GM19372 (cell line): ENCODE data around the gene ARHGAP10.

Experiments
- ATAC-seq: cut with Tn5 transposase; IDR thresholded peaks from one replicate; pipeline ENCODE4 v1.9.1; 2021; ENCODE audit warnings: mild to moderate bottlenecking, low read depth, moderate library complexity; ENCODE audit not compliant: unreplicated experiment

ARHGAP10 gene

GRCh38 chr4:147823130-147823529 lies 91.2 kb downstream of the ARHGAP10 start:
- no peak for ATAC-seq

GRCh38 chr4:147824316-147824715 lies 92.4 kb downstream of the ARHGAP10 start:
- ATAC-seq = no peak

DNA sequence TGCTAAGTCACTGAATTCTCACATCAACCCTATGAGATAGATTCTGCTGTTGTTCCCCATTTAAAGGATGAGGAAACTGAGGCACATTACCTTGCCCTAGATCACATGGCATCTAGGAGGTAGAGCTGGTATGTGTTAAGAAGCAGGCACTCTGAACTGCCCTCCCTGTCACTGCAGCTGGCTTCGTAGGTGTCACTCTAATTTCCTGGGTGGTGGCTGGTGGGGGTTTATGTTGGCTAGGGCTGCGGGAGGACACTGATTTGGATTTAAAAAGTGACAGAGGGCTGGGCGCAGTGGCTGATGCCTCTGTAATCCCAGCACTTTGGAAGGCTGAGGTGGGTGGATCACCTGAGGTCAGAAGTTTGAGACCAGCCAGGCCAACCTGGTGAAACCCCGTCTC lies 93.0 kb downstream of the ARHGAP10 start:
- no peak for ATAC-seq

GRCh38 chr4:147825451-147826287 lies 93.8 kb downstream of the ARHGAP10 start:
- no peak for ATAC-seq

DNA sequence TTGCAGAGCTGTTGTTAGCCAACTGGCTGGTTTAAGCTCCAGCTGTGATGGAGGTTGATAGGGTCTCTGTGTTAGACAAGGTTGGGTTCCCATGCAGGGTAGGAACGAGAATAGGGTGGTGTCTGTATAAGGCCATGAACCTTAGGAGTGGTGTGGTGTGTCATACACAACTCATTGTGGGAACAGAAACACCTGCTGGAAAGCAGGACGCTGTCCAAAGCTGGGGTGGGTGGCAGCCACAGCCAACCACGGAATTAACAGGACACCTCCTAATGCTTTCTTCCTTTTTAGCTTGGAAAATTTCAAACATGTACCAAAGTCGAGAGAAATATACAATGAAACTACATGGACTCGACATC lies 94.4 kb downstream of the ARHGAP10 start:
- ATAC-seq = no peak

DNA sequence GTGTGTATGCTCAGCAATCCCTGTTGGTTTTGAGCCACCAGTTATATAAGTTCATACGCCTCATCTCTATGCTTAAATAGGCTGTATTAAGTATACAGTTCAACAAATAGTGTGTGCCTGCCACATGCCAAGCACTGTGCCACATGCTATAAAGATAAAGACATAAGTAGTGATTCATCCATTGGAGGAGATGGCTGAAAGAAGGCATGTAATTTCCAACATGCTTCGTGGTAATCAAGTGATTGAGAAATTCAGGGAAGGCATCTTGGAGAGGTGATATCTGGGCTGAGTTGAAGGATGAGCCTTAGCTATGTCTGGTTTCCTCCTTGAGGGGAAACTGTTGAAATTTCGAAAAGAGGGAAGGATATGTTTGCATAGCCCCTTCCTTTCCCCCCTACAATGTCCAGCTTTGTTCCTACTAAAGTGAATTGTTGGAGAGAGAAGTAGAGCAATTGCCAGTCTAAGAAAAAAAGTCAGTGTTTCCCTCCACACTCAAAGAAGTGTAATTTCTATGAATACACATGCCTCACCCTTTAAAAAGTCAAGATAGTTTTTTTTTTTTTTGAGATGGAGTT lies 96.5 kb downstream of the ARHGAP10 start:
- no peak for ATAC-seq

DNA sequence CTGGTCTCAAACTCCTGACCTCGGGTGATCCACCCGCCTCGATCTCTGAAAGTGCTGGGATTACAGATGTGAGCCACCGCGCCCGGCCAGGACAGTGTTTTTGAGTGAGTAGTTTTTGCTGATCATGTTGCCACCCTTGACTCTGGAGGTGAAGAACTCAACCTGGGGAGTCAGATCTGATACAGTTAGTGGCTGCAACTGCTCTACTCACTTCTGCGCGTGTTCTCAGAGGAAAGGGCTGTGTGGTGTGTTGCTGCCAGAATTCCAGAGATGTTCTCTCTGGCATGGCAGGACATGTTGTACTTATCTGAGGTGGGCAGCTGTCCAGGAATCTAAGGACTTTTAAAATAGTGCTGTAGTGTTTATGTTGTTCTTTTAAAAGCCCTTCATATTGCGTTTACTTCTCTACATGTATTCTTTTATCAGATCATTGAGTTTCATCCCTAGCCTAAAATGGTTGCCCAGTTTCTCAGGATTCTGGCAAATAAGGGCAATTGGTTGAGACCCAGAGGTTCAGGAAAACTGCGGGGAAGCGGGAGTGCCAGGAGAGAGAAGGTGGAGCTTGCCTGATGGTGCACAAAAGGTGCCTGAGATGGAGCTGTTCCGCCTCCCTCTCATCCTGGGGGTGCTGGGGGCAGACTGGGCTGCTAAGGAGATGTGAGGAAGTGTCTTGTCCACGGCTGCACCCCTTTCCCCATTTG lies 97.7 kb downstream of the ARHGAP10 start:
- no peak for ATAC-seq

DNA sequence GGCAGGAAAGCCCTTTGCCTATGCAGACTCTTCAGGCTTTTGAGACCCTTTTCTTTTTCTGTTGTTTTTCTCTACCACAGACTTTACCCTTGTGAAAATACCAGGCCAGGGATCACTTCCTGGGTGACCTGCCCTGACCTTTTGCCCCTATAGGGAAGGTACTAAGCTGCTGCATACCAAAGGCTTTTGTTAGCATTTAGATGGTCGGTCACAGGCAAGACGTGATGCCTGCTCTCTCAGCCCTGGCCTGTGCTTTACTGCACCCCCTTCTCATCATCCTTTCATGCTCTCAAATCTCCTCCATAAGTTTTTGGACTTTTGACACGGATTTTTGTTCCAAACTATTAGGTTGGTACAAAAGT lies 98.2 kb downstream of the ARHGAP10 start:
- ATAC-seq = no peak

- no peak for ATAC-seq
Observed at GRCh38 chr4:147830987-147831386, 99.1 kb downstream of the ARHGAP10 start.

DNA sequence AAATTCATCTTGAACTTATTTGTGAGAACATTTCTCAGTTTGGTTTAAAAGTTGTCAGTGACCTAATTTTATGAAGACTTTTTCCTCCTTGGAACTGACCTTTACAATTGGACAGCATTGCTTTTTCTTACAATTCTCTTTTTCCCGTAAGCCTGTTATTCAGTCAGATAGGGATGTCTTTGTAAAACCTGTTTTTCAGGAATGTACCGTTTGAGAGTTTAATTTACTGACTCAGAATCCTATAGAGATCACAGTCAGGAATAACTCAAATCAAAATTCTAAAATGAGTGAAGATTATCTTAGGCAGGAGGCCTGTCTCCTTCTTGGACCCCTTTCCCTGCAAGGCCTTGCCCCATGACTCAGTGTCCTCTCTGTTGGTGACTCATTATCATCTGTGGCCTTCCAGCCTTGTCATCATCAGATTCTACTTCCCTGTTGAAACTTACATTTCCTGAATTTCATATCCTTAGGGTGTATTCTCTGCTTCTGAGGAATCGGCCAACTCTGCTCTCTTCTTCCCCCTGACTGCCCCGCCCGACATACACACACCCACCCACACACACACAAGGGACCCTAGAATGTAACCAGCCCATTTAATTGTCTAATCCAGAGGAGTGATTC lies 99.8 kb downstream of the ARHGAP10 start:
- ATAC-seq = no peak

DNA sequence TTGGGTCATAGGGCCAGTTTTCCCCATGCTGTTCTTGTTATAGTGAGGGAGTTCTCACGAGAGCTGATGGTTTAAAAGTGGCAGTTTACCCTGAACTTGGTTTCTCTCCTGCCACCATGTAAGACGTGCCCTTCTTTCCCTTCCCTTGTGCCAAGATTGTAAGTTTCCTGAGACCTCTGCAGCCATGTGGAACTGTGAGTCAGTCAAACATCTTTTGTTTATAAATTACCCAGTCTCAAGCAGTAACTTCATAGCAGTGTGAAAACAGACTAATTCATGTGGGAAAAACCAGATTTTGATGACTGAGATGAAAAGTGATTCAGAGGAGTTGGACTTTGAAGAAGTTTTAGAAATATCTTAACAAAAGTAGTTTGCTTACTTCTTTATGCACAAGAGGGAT lies 101.4 kb downstream of the ARHGAP10 start:
- ATAC-seq = no peak

DNA sequence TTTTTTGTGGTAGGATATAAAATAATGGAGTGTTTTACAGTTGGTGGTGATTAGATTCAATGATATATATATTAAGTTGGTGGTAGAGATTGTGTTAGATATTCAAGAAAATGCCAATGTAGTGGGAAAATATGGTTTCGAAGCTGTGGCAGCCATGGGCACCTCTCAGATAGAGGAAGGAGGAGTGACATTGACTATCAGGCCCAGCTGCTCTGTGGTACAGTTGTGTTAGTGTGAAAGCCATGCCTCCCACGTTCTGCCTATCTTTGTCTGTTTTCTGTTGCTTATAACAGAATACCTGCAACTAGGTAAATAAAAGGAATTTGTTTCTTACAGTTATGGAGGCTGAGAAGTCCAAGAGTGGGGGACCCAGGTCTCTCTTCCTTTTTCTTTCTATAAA lies 101.9 kb downstream of the ARHGAP10 start:
- ATAC-seq = no peak

DNA sequence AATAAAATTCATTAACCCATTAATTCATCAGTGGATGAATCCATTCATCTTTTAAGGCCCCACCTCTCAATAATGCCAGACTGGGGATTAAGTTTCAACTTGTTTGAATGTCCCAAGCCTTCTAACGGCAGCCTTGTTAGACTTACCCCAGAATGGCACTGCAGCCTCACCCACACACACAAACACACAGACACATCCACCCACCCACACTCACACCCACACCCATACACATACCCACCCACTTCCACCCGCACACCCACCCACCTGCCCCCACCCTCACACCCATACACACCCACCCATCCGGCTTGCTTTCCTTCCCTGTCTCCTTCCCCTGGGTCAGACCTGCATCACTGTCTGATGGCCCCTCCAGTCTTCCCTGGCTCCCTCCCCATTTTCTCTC lies 102.6 kb downstream of the ARHGAP10 start:
- ATAC-seq = no peak

GRCh38 chr4:147836807-147837206 lies 104.9 kb downstream of the ARHGAP10 start:
- no peak for ATAC-seq

DNA sequence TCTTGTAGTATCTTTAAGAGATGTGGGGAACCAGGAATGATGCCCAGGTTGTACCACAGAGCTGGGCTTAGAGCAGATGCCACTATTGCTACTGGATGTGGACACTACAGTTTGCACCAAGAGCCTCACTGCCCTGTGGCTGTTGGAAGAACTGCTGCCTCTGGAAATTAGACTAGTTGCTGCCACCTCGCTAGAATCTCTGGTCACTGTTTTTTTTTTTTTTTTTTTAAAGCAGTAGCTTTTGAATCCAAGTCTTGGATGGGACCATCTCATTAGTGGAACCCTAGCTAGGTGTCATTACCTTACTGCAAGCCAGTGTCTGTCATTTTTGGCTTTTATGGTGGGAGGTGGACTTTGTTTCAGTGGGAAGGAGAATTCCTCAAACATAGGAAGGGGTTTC lies 105.5 kb downstream of the ARHGAP10 start:
- ATAC-seq = no peak

GRCh38 chr4:147837854-147838253 lies 106.0 kb downstream of the ARHGAP10 start:
- no peak for ATAC-seq

- ATAC-seq = no peak
Observed at GRCh38 chr4:147839200-147839599, 107.3 kb downstream of the ARHGAP10 start.

DNA sequence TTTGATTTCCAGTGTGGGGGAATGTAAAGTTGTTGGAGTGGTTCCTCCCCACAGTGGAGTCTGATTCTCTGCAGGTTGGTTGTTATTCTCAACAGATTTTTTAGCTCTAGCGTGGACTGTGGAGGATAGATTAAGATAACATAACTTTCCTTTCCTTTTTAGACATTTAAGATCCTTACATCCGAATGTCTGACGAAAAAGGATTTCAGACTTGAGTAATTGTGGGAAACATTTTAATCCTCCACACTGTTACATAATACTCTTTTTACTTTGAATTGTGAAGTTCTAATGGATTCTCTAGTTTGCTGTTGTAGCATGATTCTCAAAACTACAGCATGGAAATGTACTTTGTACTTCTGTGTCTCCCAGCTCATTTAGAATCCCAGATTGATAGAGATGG lies 107.8 kb downstream of the ARHGAP10 start:
- no peak for ATAC-seq

DNA sequence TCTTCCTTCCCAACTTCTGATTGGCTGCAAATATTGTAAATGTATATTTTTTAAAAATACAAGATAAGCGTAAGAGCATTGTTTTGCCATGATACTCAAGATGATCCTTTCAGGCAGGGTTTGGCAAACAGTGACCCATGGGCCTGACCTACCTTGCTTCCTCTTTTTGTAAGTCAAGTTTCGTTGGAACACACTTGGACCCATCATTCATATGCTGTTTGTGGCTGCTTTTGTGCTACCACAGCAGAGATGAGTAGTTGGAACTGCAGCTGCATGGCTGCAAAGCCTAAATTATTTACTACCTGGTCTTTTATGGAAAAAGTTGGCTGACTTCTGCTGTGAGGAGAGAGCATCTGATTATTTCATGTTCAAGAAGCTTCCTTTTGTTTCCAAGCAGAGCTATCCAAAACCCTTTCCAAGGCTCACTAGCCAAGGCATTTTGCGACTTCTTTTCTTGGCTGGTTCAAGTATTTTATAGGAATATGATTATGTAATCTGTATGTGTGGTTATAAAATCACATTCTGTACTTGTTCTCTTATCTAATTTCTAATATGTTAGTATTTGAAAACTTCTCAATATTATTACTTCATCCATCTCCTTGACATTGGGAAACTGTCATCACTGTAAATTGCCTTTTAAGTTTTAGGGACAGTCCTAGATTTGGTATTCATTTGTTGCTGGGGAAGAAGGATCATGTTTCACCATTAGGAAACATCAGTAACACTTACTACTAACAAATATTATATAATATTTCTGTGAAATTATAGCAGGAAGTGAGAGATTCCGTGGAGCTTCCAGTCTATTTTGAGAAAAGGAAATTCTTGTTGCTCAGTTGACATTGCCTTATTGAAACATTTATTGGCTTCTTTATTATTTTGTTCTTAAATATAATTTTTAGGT lies 109.2 kb downstream of the ARHGAP10 start:
- ATAC-seq = peak; percentile 63

DNA sequence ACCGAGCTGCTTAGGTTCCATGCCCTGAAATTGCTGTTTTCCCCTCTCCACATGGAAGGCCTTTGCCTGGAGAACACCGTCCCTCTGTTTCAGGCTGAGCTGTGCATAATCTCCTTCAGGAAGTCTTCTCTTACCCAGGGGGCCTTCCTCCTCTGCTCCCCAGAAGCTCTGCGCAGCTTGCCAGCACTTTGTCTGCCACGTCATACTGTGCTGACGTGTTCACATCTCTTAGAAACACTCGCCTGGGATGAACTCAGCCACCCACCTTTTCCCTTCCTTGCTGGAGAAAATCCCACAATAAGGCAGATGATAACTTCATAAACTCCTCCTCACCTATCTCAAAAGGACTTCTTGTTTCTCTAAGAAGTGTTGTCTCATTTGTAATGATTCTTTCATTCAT lies 110.7 kb downstream of the ARHGAP10 start:
- no peak for ATAC-seq
